NB4 (cell line): ENCODE measurements around the gene NR2C2AP.

Experiments used
- CTCF ChIP-seq: IDR thresholded peaks from one replicate; pipeline ENCODE4 v1.5.1; 2012; ENCODE audit warnings: low read depth, low read length
- MAX ChIP-seq: IDR thresholded peaks from 2 replicates; pipeline ENCODE4 v1.6.1; 2011; ENCODE audit warnings: low read depth, low read length
- MYC ChIP-seq: IDR thresholded peaks from 2 replicates; pipeline ENCODE4 v1.6.1; 2011; ENCODE audit warnings: low read depth, low read length
- POLR2A ChIP-seq: IDR thresholded peaks from 2 replicates; pipeline ENCODE4 v1.6.1; 2011; ENCODE audit warnings: mild to moderate bottlenecking; ENCODE audit not compliant: insufficient read length; ENCODE audit errors: extremely low read depth

GRCh38 chr19:19227217-19227616, 24.0 kb upstream of the NR2C2AP start:
- TF ChIP-seq POLR2A, result no peak
- no peak for TF ChIP-seq CTCF
- no peak for TF ChIP-seq MAX
- TF ChIP-seq MYC, result no peak
